ENCODE data around the gene PPP2R5E. TPM values are rescaled to one million over a fixed set of nuclear protein-coding genes. Genes with fewer than 3 reads are reported as not detected.

The PPP2R5E gene
- total and polyA plus RNA-seq, 9 of the 15 experiments (the other 6 are each of a cell fraction or from before 2014, with no cell fraction given): 4.2 to 30.3 (median 11.0) TPM

DNA sequence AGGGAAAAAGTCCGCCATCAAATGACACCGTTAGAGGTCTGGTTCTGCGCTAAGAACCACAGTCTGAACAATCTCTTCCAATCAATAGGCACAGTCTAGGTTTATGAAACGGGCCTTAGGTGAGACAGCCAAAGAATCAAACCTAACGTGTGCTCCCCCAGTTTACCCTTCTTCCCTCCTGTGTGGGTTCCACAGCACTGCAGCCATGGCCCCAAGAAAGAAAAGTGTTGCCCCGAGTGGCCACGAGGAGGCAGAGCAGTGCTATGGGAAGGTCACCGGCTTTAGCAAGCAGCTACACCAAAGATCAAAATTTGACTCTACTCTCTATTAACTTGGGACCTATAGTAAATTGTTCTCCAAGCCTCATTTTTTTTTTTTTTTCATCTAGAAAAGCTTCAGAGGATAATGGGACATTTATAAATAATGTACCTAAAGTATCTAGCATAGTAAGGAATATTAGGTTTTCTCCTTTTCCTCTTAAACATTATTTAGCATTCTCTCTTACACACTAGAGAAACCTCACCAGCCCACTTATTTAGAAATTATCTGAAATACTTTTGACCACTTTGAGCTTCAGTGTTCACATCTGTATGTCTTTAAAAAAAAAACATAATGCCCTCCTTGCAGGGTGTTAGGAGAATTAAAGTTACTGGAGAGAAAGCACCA is 154.3 kb downstream of the PPP2R5E start:
- Histone ChIP-seq H3K27me3 (ENCODE audit: control insufficient read depth in 2 of 2, insufficient read depth in 2 of 2, low read length in 2 of 2) (no peaks in the 10 kb centered on the region), H3K4me2 (ENCODE audit: insufficient read depth, low read length) (no peak overlapping the region), H2AFZ (ENCODE audit: low read depth, low read length) (no peak overlapping the region), H3K36me3 (ENCODE audit: control insufficient read depth, insufficient read depth, low read length) (peaks cover 53% of the 10 kb centered on the region; the same call in 2 of the 3 replicates), H3K27ac (ENCODE audit: extremely low read depth, low read depth, low read length) (no peak overlapping the region), H3K79me2 (ENCODE audit: control insufficient read depth, insufficient read depth, low read length) (no peaks in the 10 kb centered on the region), H3K4me1 (replicated peaks in 1 of 2; ENCODE audit: control insufficient read depth in 2 of 2, insufficient read depth in 2 of 2, low read length in 2 of 2) (no peaks in the 10 kb centered on the region), H3K4me3 (no peak overlapping the region), H4K20me1 (replicated peaks; ENCODE audit: control insufficient read depth, insufficient read depth, low read length) (no peaks in the 10 kb centered on the region), H3K9me1 (ENCODE audit: control insufficient read depth, insufficient read depth, low read length) (no peaks in the 10 kb centered on the region), H3K9me3 (replicated peaks; ENCODE audit: control insufficient read depth, insufficient read depth, low read depth, low read length) (no peaks in the 10 kb centered on the region), H3K9ac (ENCODE audit: insufficient read depth in 1 of 2, low read depth in 2 of 2, low read length in 2 of 2) (no peak overlapping the region)
- intact Hi-C loops (cut with micrococcal nuclease) (loop anchor here (1.0 to 5.0 kb wide), 3 partner anchors 155 to 913 kb away; no protein-coding TSS in a partner anchor), in situ Hi-C loops (cut with MboI) (loop anchor here (25.0 kb wide), 1 partner anchor 923 kb away; no protein-coding TSS in a partner anchor)
- DNase-seq (ENCODE audit: extremely low read depth in 1 of 4, low spot score in 3 of 4) (peak; percentile 23 to 55 (median 36)), FAIRE-seq (peak; percentile 70), ATAC-seq (peak; percentile 94)
- CTCF ChIA-PET (ENCODE audit: low intra/inter-chr PET ratio): interaction anchor here (0.6 to 1.3 kb wide), 6 partner anchors 155 to 915 kb away, joined by 3 to 7 read pairs (median 4); no protein-coding TSS in a partner anchor
- no TSS peak for BruUV-seq (replicated peaks)
- POLR2A ChIA-PET: interaction anchor here (0.6 to 1.0 kb wide), 5 partner anchors 72 to 390 kb away, joined by 3 to 4 read pairs (median 3); no protein-coding TSS in a partner anchor
- WGBS (ENCODE audit: insufficient coverage, low coverage, missing lambda C conversion rate): 53% methylated on average over 8 of the region's 8 CpGs
- TF ChIP-seq GTF2F1 (IDR thresholded peaks at IDR 0.05; ENCODE audit: low read depth, low read length): no peak
- TF ChIP-seq ZNF224 (CRISPR knock-in tag; IDR thresholded peaks at IDR 0.05): no peak
- no peak for TF ChIP-seq SIN3B (IDR thresholded peaks at IDR 0.05; ENCODE audit: low read depth)
- TF ChIP-seq, protein P1, sequence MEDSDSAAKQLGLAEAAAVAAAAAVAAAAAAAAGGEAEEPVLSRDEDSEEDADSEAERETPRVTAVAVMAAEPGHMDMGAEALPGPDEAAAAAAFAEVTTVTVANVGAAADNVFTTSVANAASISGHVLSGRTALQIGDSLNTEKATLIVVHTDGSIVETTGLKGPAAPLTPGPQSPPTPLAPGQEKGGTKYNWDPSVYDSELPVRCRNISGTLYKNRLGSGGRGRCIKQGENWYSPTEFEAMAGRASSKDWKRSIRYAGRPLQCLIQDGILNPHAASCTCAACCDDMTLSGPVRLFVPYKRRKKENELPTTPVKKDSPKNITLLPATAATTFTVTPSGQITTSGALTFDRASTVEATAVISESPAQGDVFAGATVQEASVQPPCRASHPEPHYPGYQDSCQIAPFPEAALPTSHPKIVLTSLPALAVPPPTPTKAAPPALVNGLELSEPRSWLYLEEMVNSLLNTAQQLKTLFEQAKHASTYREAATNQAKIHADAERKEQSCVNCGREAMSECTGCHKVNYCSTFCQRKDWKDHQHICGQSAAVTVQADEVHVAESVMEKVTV (CRISPR knock-in tag; IDR thresholded peaks at IDR 0.05): 0 out of 2 replicates have a peak, but pooled peaks have one; percentile 10
- TF ChIP-seq STAG1 (CRISPR knock-in tag; IDR thresholded peaks at IDR 0.05; ENCODE audit: borderline replicate concordance): peak; percentile 49; the same call in 1 of the 2 replicates
- TF ChIP-seq MTA3 (IDR thresholded peaks at IDR 0.05; ENCODE audit: borderline replicate concordance): no peak
- no peak for TF ChIP-seq ZNF445 (CRISPR knock-in tag; IDR thresholded peaks at IDR 0.05; ENCODE audit: low read depth)
- TF ChIP-seq, protein P2, sequence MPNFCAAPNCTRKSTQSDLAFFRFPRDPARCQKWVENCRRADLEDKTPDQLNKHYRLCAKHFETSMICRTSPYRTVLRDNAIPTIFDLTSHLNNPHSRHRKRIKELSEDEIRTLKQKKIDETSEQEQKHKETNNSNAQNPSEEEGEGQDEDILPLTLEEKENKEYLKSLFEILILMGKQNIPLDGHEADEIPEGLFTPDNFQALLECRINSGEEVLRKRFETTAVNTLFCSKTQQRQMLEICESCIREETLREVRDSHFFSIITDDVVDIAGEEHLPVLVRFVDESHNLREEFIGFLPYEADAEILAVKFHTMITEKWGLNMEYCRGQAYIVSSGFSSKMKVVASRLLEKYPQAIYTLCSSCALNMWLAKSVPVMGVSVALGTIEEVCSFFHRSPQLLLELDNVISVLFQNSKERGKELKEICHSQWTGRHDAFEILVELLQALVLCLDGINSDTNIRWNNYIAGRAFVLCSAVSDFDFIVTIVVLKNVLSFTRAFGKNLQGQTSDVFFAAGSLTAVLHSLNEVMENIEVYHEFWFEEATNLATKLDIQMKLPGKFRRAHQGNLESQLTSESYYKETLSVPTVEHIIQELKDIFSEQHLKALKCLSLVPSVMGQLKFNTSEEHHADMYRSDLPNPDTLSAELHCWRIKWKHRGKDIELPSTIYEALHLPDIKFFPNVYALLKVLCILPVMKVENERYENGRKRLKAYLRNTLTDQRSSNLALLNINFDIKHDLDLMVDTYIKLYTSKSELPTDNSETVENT (CRISPR knock-in tag; IDR thresholded peaks at IDR 0.05): no peak
